ENCODE data around the gene PLEKHS1.
A peak's percentile ranks its signal among the peaks of the same experiment; 100 is the strongest.

PLEKHS1 gene

GRCh38 chr10:113751181-113751732, at the start of gene PLEKHS1:
TSS of gene PLEKHS1 (plus strand) at chr10:113751682. CDS start at chr10:113755278, 3,596 bp downstream.
- peak; percentile 14 for DNase-seq

DNA sequence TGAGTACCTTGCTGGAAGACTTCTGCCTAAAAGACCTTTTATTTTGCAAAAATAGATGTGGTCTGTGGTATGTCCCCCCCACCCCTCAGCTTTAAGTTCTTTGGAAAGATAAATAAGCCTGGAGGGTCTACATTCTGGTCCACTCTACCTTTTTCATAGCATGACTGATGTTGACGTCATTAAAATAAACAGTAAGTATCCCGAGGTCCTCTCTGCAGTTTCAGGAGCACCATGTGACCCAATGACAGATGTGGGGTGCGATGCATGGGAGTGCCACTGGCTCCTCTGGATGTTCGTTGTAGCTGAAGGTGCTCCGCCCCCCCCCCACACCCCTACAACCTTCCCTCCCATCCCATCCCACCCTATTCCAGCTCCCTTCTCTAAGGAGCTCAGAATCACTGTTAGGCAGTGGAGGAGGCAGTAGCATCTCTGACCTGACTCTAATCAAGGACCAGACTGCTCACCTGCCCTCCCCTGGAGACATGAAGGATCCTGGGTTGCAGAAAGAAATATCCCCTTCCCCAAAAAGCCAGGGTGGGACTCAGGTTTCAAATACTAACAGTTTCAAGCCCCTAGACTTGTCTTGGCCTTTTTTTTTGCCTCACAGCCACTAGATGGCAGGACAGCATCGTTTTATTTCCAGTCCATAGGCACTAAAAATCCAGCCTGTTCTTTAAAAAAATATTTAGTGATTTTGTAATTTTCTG, 46.7 kb upstream of the PLEKHS1 start:
- no peak for DNase-seq

- no peak for DNase-seq
These were observed 46.2 kb upstream of the PLEKHS1 start for GRCh38 chr10:113705344-113705652.

- DNase-seq = no peak
These were observed 44.9 kb upstream of the PLEKHS1 start for GRCh38 chr10:113706623-113707022.

- no peak for DNase-seq
These were observed 42.8 kb upstream of the PLEKHS1 start for GRCh38 chr10:113708640-113709039.

DNA sequence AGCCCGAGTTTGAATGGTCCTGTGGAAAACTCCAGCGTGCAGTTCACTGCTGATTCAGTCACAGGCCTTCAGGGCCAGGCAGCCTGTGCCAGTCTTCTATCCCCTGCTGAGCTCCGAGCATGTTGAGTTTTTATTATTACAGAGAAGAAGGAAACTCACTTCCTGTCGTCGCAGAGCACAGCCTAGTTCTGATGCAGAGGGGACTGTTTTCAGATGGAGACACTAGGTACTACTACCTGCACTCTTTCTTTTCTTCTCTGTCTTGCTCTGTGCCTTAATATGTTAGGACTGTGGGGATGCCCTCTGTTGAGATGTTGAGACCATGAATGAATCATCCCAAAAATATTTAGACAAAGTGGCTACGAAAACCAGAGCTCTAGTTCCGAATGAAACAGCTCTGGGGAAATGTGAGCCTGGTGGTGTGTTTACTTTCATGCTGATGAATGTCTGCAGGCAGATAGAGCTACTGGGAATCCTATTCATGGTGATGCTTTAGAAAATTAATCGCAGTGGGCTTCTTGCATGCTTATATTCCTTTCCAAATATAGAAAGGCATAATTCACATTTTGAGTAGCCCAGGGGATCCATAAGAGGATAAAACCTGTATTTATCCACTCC, 42.2 kb upstream of the PLEKHS1 start:
- no peak for DNase-seq

- no peak for DNase-seq
These were observed 40.3 kb upstream of the PLEKHS1 start for GRCh38 chr10:113711142-113711541.

DNA sequence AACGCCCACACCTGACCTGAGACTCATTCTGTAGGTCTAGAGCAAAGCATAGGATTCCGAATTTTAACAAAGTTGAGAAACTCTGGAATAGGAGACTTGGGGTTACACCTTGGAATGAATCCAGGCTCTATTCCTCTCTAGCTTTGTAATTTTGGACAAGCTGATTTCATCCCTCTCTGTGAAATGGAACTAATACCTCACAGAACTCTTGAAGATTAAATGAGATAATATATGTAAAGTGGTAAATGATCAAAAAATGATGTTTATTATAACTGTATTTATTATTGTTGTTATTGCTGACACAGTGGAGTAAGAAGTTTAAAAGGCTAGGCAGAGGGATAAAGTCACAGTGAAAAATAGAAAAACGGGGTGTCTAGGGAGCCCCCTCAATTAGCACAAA, 39.5 kb upstream of the PLEKHS1 start:
- DNase-seq = no peak

- DNase-seq = no peak
These were observed 38.5 kb upstream of the PLEKHS1 start for GRCh38 chr10:113712755-113713639.

- DNase-seq = no peak
These were observed 37.9 kb upstream of the PLEKHS1 start for GRCh38 chr10:113713640-113713982.

DNA sequence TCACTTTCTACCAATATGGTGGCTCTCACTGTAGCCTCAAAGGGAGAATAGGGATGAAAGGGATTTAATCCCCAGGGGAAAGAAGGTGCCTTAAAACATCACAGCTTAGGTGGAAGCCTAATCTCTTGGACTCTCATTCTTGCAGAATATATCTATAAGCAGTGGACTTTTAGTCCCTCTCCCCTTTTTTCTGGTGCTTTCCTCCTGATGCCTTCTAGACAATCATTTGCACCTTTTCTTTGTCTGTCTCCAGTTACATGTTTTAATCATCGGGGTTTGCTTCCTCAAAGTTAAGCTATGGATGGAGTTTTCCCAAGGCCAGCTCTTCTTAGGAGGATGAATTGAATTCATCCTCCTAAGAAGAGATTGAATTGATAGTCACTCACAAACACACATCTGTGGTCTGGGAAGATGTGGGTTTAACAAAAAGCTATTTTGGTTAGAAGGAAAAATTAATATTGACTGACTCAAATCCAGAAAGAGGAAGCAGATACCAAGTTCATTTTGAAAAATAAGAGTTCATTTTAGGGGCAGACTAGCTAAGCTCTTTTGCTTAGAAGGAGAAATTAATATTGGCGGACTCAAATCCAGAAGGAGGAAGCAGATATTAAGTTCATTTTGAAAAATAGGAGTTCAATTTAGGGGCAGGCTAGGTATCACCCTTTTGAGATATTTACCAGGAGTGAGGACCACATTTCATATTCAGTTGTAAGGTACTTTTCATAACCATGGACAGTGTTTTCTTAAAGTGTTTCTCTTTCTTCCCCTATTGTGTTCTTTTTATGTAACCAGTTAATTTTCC, 35.2 kb upstream of the PLEKHS1 start:
- DNase-seq = no peak

- peak; percentile 13 for DNase-seq
These were observed 32.3 kb upstream of the PLEKHS1 start for GRCh38 chr10:113718969-113719822.

DNA sequence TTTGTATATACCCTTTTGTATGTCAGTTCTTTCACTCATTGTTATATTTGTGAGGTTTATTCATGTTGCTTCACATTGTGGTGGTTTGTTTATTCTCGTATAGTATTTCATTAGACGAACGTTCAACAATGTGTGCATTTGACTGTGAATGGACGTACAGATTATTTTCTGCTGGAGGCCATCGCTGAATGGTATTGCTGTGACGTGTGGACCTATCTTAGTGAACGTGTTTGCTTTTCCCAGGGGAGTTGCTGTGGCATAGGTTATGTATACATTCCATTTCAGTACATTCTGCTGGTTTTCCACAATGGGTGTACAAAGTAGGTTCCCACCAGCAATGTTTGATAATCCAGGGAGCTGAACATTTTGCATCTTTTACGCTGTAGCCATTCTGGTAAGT, 31.1 kb upstream of the PLEKHS1 start:
- no peak for DNase-seq

GRCh38 chr10:113732160-113732881, 19.2 kb upstream of the PLEKHS1 start:
- no peak for DNase-seq

- no peak for DNase-seq
These were observed 18.5 kb upstream of the PLEKHS1 start for GRCh38 chr10:113732966-113733365.

- DNase-seq = no peak
These were observed 17.8 kb upstream of the PLEKHS1 start for GRCh38 chr10:113733635-113734034.

GRCh38 chr10:113735913-113736312, 15.6 kb upstream of the PLEKHS1 start:
- peak; percentile 41 for DNase-seq

DNA sequence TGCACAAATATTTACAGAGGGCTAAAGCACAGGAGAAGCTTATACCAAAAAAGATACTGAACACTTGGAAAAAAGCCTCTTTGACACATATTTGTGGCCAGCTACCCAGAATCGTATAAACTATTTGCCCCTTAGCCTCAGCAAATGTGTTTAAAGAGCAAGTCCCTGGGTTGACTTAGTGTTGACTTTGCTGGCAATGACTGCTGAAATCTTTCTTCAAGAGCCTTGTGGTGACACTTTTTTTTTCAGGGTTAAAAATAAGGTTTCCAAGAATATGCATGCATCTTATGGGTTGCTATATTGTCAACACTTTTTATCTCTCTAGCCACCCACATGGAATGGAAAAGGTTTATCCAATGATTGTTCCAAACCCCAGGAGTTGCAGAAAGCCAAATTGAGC, 14.9 kb upstream of the PLEKHS1 start:
- DNase-seq = no peak

- DNase-seq = no peak
These were observed 12.5 kb upstream of the PLEKHS1 start for GRCh38 chr10:113739031-113739430.

GRCh38 chr10:113739577-113739976, 11.9 kb upstream of the PLEKHS1 start:
- no peak for DNase-seq

- DNase-seq = no peak
These were observed 10.6 kb upstream of the PLEKHS1 start for GRCh38 chr10:113740850-113741249.
